Stimulated activated CD4-positive, alpha-beta T cell treated with anti-CD3 and anti-CD28 coated beads, Interleukin-1b, Interleukin-23, amount 100 ng/mL, for 24 hours (primary cell): Measurements from ENCODE around the gene PPIG.
"Not testable (repeated sequence)": the region's sequence is repeated elsewhere in the genome, so short reads cannot be mapped to it uniquely, and the experiment has no call there.

ENCODE experiments used
- DNase-seq, 4 experiments: peaks; one replicate each; pipeline ENCODE4 v3.0.0-alpha.2; 2020; ENCODE audit warnings: low read depth in 4 of 4, low spot score in 1 of 4

PPIG gene

GRCh38 chr2:169663247-169663646, 79.1 kb downstream of the PPIG start:
- DNase-seq = no peak

GRCh38 chr2:169664600-169664977, 80.4 kb downstream of the PPIG start:
- DNase-seq = no peak

- DNase-seq = no peak
Observed at GRCh38 chr2:169664978-169665930, 81.1 kb downstream of the PPIG start.

GRCh38 chr2:169667583-169667982, 83.4 kb downstream of the PPIG start:
- DNase-seq = no peak

GRCh38 chr2:169670215-169670651, 86.1 kb downstream of the PPIG start:
- DNase-seq = no peak

- DNase-seq = no peak
Observed at GRCh38 chr2:169670937-169671336, 86.8 kb downstream of the PPIG start.

- DNase-seq = no peak
Observed at GRCh38 chr2:169672406-169672805, 88.3 kb downstream of the PPIG start.

GRCh38 chr2:169673106-169673505, 89.0 kb downstream of the PPIG start:
- DNase-seq = no peak

- no peak for DNase-seq
Observed at GRCh38 chr2:169673921-169674320, 89.8 kb downstream of the PPIG start.

- DNase-seq = no peak
Observed at GRCh38 chr2:169676357-169676756, 92.2 kb downstream of the PPIG start.

GRCh38 chr2:169676850-169677249, 92.7 kb downstream of the PPIG start:
- no peak for DNase-seq

- no peak for DNase-seq
Observed at GRCh38 chr2:169683054-169683424, 98.9 kb downstream of the PPIG start.

- DNase-seq = no peak
Observed at GRCh38 chr2:169683425-169684134, 99.4 kb downstream of the PPIG start.

- no peak for DNase-seq
Observed at GRCh38 chr2:169684135-169684565, 100.0 kb downstream of the PPIG start.

GRCh38 chr2:169684712-169685111, 100.6 kb downstream of the PPIG start:
- not testable (repeated sequence) for DNase-seq

GRCh38 chr2:169686825-169687224, 102.7 kb downstream of the PPIG start:
- not testable (repeated sequence) for DNase-seq

GRCh38 chr2:169687943-169688342, 103.8 kb downstream of the PPIG start:
- not testable (repeated sequence) for DNase-seq

GRCh38 chr2:169690958-169691357, 106.8 kb downstream of the PPIG start:
- DNase-seq = no peak
